Activated T-cell treated with anti-CD3 and anti-CD28 coated beads for 4 hours (primary cell): Measurements from ENCODE around the gene GTF2F1.
A peak's percentile ranks its signal among the peaks of the same experiment; 100 is the strongest.
"Not testable (repeated sequence)": the region's sequence is repeated elsewhere in the genome, so short reads cannot be mapped to it uniquely, and the experiment has no call there.

ENCODE experiments used
- DNase-seq: peaks from one replicate; pipeline ENCODE4 v3.0.0-alpha.2; 2020

Gene GTF2F1

GRCh38 chr19:6384381-6384780, 8.6 kb downstream of the GTF2F1 start:
- no peak for DNase-seq

GRCh38 chr19:6383188-6383587, 9.8 kb downstream of the GTF2F1 start:
- DNase-seq: no peak

- DNase-seq: no peak
Measured at GRCh38 chr19:6381030-6381750, 11.8 kb downstream of the GTF2F1 start.

DNA sequence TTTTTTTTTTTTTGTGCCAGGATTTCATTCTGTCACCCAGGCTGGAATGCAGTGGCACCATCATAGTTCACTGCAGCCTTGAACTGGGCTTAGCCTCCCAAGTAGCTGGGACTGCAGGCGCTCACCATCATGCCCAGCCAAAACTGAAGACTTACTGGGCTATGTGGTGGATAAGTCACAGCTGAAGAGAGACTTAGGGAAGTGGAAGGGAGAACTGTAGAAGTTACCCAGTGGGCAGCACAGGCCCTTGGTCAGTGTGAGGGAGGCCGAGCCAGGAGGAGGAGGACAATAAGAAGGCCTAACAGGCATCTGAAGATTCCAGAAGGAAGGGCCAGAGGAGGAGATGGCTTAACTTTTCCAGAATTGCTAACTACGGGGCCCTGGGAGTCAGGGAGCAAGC, 13.2 kb downstream of the GTF2F1 start:
- no peak for DNase-seq

DNA sequence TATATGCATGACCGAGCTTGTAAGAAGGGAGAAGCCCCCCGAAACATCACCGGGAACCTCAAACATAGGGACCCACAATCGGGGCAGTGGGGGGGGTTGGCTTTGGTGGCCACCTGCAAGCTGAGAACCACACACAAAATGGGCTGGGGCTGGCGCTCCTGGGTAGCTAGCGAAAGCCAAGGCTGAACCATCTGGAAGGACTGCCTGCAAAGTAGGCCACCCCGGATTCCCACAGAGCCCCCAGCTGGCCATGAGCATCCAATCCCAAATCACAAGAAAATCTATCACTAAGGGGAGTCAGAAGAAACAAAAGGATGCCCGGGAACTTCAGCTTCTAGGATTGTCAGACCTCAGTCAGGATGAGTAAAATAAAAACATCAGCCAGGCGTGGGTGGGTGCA, 14.5 kb downstream of the GTF2F1 start:
- no peak for DNase-seq

- DNase-seq: no peak
Measured at GRCh38 chr19:6378041-6378440, 14.9 kb downstream of the GTF2F1 start.

DNA sequence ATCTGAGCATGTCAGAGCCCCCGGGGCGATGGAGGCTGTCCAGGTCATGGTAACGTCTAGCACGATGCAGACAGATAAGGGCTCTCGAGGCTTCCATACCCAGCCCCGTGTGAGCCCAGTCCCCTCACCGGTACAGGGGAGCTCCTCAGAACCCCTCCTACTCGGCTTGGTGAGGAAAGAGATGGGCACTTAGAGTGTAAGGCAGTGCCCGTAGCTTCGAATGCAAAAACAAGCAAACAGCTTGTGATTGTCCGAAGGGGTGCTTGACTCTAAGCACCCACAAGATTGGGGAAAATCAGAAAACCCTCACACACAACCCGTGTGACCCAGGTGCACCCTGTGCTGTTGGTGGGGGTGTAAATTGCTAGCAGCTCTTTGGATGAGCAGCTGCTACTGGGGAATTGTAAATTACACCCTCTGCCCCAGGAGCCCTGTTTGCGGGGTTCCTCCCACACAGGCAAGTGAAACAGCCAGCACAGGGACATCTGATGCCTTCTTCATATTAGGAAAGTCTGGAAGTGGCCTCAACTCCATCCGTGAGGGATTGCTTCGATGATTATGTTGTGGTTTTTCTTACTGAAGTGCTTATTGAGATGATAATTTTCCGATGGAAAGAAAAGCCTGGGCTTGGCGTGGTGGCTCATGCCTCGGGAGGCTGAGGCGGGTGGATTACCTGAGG, 16.3 kb downstream of the GTF2F1 start:
- DNase-seq: no peak

DNA sequence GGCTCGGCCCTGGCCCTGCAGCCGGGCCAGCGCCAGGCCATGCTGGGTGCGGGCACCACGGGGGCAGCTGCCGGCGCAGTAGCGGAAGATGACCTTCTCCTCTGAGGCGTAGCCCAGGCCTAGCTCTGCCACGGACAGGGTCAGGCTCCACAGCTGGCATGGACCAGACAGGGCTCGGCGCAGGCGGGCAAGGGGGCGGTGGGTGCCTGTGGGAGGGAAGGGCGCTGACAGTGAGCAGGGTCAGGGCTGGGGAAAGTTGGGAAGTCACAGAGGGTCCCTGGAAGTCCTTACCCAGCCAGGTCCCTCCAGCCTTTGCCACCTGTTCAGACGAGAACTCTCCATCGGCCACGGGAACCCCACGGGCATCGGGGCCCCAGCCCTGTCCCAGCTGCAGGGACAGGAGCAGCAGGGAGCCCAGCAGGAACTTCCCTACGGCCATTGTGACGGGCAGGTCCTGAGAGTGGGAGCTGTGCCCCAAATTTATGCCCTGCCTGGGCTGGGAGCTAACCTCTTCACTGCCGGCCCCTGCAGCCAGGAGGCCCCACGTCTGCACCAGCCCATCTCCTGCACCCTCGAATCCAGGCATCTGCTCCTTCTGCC, 17.5 kb downstream of the GTF2F1 start, which contains the start of gene PSPN:
TSS of gene PSPN (minus strand) at position 523 of the 600 bp plus-strand sequence. CDS start at position 439, 84 bp downstream.
- no peak for DNase-seq

DNA sequence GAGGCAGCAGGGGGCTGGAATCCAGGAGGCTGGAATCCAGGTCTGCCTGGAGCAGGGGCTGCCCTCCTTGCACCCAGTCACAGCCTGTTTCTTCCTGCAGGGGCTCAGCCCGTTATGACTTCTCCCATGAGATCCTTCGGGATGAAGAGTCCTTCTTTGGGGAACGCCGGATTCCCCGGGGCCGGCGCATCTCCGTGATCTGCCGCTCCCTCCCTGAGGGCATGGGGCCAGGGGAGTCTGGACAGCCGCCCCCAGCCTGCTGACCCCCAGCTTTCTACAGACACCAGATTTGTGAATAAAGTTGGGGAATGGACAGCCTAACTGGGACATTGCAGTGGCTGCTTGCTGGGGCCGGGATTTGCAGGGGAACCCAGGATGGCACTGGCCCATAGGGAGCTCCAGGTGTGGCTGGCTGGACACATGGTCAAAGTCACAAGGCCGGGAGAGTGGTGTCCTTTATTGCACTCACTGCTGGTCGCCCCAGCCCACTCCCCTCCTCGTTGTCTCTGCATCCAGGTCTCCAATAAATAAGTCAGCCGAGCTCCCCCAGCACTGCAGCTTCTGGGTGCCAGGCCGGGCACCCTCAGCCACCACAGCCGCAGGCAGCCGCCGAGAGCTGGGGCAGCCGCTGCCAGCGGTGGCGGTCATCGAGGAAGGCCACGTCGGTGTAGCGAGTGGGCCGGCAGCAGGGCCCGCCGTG, 18.1 kb downstream of the GTF2F1 start:
- DNase-seq: no peak

- no peak for DNase-seq
Measured at GRCh38 chr19:6374161-6374709, 18.7 kb downstream of the GTF2F1 start.

DNA sequence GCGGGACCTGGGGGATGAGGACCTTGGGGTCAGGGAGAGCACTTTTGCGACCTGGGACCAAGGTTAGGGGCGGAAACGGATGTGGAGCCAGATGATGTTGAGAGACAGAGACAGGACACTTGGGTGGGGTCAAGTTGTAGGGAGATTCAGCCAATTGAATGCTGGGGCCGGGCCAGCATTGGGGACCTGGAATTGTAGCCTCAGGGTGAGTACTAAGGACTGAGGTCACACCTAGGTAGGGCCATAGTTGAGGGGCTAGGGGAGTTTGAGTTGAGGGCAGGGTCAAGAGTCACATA, 19.2 kb downstream of the GTF2F1 start:
- no peak for DNase-seq

GRCh38 chr19:6373096-6373812, 19.7 kb downstream of the GTF2F1 start:
- DNase-seq: peak; percentile 98

DNA sequence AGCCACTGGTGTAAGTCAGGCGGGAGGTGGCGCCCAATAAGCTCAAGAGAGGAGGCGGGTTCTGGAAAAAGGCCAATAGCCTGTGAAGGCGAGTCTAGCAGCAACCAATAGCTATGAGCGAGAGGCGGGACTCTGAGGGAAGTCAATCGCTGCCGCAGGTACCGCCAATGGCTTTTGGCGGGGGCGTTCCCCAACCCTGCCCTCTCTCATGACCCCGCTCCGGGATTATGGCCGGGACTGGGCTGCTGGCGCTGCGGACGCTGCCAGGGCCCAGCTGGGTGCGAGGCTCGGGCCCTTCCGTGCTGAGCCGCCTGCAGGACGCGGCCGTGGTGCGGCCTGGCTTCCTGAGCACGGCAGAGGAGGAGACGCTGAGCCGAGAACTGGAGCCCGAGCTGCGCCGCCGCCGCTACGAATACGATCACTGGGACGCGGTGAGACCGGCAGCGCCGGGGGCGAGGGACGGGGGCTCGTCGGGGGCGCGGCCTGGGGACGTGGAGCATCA, 20.3 kb downstream of the GTF2F1 start, which contains the start of gene ALKBH7:
TSS of gene ALKBH7 (plus strand) at position 201 of the 502 bp plus-strand sequence. CDS start at position 228, 27 bp downstream.
- peak; percentile 90 for DNase-seq

- no peak for DNase-seq
Measured at GRCh38 chr19:6364353-6364752, 28.6 kb downstream of the GTF2F1 start.

- DNase-seq: no peak
Measured at GRCh38 chr19:6362351-6362801, 30.6 kb downstream of the GTF2F1 start.

DNA sequence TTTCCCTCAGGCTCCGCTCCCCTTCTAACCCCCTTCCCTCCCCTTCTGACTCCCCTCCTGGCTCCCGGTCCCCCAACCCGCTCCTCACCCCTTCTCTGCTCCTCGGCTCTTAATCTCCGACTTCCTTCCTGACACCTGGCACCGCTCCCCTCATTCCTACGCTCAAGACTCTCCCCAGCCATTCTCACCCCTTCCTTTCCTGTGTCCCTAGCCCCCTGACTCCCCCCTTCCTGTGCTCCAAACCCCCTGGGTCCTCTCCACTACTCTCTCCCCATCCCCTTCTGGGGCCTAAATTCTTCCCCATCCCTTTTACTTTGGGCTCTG, 31.0 kb downstream of the GTF2F1 start:
- DNase-seq: no peak

- not testable (repeated sequence) for DNase-seq
Measured at GRCh38 chr19:6360857-6361216, 32.1 kb downstream of the GTF2F1 start.

GRCh38 chr19:6360445-6360844, 32.5 kb downstream of the GTF2F1 start:
- DNase-seq: not testable (repeated sequence)

DNA sequence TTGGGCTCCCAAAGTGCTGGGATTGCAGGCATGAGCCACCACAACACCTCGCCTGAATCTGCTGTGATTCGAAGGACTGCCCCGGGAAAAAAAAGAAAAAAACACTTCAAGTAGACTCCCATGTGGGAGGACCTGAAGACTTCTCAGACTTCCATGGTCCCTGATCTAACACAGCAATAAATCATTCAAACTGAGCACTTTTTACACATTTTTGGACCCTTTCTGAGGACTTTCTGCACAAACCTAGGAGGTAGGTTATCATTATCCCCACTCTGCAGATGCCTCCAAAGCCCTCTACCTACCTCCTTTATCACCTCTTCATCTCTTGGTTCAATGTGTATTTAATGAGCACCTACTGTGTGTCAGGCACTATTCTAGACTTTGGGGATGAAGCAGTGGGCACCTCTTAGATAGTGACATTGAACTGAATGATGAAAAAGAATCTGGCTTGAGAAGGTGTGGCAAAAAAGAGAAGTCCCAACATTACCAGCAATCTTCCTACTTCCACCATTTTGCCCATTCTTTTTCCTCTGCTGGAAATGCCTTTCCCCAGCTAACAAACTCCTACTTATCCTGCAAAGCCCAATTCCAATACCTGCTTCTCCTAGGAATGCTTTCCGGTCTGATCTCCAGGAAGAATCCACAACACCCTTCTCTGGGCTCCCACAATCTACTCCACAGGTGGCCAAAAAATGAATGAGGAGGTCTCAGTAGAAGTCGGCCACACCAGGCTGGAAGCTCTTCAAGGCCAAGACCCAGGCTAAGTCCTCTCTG, 33.2 kb downstream of the GTF2F1 start:
- DNase-seq: no peak

DNA sequence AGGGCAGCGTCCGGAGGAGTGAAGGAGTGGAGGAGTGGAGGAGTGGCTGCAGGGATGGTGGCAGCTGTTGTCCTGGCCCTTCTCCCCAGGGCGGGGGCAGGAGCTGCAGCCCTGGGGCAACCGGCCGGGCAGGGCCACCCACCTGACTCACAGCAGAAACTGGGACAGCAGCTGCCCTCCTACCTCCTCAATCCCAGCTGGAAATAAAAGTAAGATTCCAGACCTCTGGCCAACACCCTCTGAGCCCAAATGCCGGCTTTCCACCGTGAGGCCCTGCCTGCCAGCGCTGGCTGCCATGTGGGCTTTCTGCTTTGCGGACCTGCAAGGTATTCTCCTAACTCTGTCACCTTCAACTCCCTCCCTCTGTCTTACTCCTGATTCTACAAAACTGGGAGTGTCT, 35.0 kb downstream of the GTF2F1 start:
- DNase-seq: no peak

DNA sequence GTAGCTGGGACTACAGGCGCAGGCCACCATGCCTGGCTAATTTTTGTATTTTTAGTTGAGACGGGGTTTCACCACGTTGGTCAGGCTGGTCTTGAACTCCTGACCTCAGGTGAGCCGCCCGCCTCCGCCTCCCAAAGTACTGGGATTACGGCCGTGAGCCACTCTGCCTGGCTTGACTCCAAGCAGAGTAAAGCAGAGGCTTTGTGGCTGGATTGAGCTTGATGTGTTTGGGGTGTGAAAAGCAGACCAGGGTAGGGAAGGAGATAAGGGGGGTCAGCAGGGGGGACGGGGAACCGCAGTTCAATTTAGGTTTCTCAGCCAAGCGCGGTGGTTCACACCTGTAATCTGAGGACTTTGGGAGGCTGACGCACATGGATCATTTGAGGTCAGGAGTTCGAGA, 35.8 kb downstream of the GTF2F1 start:
- DNase-seq: no peak
